Aortic smooth muscle cell (primary cell): Measurements from ENCODE around the gene VPS4A. TPM values are rescaled to one million over a fixed set of nuclear protein-coding genes. Genes with fewer than 3 reads are reported as not detected.

Experiments
- total RNA-seq: library from RNA; depleted of rRNA; stranded (reverse); fragments of >200 nt; gene quantifications from 2 replicates; pipeline ENCODE4 v1.2.3, GENCODE V29; 2014

Gene VPS4A
- 28.0 and 38.8 TPM in 2 replicates for total RNA-seq

GRCh38 chr16:69310653-69311532, at the start of gene VPS4A:
Gene VPS4A, plus strand, starts transcription at chr16:69311350. Its CDS starts 162 bp downstream, at chr16:69311512.

DNA sequence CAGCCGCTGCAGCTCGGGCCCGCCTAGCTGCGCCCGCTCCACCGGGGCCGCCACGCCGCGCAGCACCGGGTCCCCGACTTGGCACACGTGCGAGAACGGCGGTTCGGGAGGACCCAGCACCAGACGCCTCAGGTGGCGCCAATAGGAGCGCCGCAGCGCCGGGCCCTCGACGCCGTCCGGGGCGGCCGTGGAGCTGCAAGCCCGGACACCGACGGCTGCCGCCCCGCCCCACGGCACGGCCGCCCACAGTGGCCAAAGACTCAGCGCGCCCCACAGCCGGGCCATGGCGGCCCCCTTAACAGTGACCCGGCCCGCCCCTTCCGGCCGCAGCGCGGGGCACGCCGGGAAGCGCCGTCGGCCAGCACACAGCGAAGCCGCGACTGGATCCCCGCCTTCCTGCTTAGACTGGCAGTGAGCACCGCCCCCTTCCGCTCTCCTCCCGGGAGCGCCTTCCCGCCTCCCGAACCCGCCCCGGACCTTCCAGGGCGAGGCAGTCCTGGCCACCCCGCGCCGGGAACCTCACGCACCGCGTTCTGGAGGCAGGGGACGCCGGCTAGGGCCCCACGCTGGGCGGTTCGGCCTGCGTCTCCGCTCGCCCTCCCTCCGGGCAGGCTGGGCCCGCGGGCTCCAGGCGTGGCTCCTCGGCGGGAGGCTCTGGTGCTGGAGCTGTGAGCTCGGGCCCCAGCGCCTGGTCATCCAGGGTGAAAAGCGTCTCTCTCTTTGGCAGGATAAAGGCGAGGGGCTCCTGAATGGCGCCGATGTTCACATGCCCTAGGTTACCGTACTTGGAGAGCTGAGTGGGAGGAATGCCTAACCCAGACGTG, 19.3 kb downstream of the VPS4A start, which contains the start of gene PDF:
Gene PDF (minus strand): TSS at position 303 of the 824 bp plus-strand sequence. CDS start 18 bp downstream, at position 285.

DNA sequence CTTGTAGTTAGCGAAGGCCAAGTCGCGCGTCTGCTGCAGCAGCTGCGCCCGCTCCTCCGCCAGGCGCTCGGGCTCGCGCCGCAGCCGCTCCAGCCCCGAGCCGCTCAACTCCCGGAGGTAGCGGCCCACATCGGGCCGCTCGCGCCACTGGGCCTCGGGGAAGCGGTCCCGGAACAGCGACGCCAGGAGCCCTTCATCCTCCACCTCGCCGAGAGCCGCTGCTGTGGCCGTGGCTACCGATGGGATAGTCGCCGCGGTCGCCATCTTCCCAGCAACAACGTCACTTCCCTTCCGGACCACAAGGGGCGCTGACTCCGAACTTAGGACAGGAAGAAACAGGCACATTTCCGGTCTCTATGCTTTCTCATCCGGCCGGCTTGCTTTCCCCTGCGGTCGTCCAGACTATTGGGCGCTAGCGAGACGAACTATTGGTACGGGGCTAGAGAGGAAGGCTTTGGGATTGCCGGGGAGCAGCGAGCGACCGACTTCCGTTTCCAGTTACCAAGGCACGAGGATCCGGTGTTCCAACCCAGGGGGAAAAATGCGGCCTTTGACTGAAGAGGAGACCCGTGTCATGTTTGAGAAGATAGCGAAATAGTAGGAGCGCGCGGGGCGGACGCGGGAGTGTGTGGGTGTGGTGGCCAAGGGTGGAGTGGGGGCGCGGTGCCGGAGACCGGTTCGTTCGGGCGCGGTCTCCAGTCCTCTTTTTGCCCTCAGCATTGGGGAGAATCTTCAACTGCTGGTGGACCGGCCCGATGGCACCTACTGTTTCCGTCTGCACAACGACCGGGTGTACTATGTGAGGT, 28.3 kb downstream of the VPS4A start, which contains the start of the genes COG8 and NIP7:
Gene COG8 (minus strand): TSS at position 276 of the 806 bp plus-strand sequence. CDS start 12 bp downstream, at position 264.
Gene NIP7 (plus strand): TSS at position 484 of the 806 bp plus-strand sequence. CDS start 58 bp downstream, at position 542.

GRCh38 chr16:69351309-69352027, 40.3 kb downstream of the VPS4A start, which contains the start of gene TMED6:
Gene TMED6, minus strand, starts transcription at chr16:69351786. Its CDS starts 33 bp downstream, at chr16:69351753.

Other genes starting within 250 kb of the VPS4A start
- 0.37 and 0.66 TPM in 2 replicates for gene HAS3, start 205.7 kb upstream of the VPS4A start, total RNA-seq
- 36.3 and 40.8 TPM in 2 replicates for gene CHTF8, start 178.8 kb upstream of the VPS4A start, total RNA-seq
- 12.9 and 17.4 TPM in 2 replicates for gene UTP4, start 178.7 kb upstream of the VPS4A start, total RNA-seq
- 30.4 and 36.3 TPM in 2 replicates for gene SNTB2, start 124.2 kb upstream of the VPS4A start, total RNA-seq
- gene PDF, start 19.2 kb downstream of the VPS4A start, total RNA-seq, result 11.3 and 14.9 TPM in 2 replicates
- gene COG8, start 28.2 kb downstream of the VPS4A start, total RNA-seq, result 27.3 and 28.1 TPM in 2 replicates
- gene NIP7, start 28.4 kb downstream of the VPS4A start, total RNA-seq, result 14.8 and 18.1 TPM in 2 replicates
- 0.12 and 0.13 TPM in 2 replicates for gene TMED6, start 40.4 kb downstream of the VPS4A start, total RNA-seq
- 11.9 and 12.6 TPM in 2 replicates for gene TERF2, start 74.7 kb downstream of the VPS4A start, total RNA-seq
- 86.1 and 93.3 TPM in 2 replicates for gene CYB5B, start 113.3 kb downstream of the VPS4A start, total RNA-seq